Activated T-helper 9 cell treated with anti-CD3 and anti-CD28 coated beads, Interleukin-2, amount 50 U/mL, for 16 hours (primary cell): ENCODE data around the gene HIPK4.
"Not testable (repeated sequence)": the region's sequence is repeated elsewhere in the genome, so short reads cannot be mapped to it uniquely, and the experiment has no call there.

Source experiments
- DNase-seq: peaks from one replicate; pipeline ENCODE4 v3.0.0-alpha.2; 2020; ENCODE audit warnings: low read depth

Gene HIPK4

DNA sequence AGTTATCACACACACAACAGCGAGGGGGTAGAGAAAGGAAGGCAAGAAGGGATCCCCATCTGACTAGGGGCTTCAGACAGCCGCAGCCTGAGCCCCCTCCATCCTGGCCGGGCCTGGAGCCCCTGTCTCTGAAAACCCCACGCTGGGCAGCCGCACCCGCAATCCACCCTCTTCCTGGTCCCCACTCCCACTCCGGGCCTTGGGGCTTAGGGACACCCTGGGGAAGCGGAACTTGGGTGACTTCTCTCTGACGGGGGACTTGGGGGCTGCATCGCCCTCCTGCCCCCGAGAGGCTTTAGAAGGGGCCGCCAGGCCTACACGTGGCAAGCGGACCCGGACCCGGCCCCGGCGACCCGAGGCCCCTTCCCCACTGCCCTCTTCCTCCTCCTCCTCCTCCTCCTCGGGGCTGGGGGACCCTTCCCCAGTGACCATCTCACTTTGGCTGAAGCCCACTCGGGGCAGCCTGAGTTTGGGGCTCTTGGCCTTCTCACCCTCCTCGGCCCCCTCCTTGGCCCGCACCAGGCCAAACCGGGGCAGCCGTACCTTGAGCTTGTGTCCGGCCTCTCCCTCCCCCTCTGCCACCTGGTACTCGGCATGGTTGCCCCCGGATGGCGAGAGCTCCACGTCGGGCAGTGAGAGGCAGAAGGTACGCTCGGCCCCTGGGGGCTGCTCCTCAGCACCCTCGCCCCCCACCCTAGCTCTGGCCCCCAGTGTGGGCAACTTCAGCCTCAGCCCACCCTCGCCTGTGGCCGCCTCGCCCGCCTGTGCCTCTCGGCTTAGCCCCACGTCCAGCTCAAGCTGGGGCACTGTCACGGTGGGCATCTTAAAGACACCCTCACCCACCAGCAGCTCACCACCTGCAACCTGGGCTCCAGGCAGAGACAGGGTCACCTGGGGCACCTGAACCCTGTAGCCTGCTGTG, 4.2 kb upstream of the HIPK4 start:
- DNase-seq = no peak

DNA sequence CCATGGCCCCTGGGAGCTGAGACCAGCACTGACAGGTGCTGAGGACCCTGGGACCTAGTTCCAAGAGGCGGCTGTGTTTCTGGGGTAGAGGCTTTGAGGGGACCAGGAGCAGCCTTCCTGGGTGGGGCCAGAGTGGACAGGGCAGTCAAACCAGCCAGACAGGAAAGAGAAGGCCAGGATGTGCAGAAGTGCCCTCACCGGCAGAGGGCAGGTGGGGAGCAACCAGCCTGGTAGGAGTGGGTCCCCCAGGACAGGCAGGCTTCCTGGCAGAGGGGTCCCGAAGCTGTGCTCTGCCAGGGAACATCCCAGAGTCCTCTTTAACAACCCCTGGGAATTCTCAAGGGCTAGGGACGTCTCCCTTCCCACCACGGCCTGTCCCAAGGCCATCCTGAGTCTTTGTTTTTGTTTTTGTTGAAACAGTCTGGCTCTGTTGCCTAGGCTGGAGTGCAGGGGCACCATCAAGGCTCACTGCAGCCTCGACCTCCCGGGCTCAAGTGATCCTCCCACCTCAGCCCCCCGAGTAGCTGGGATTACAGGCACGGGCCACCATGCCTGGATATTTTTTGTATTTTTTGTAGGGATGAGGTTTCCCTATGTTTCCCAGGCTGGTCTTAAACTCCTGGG, 3.0 kb upstream of the HIPK4 start:
- DNase-seq = no peak

DNA sequence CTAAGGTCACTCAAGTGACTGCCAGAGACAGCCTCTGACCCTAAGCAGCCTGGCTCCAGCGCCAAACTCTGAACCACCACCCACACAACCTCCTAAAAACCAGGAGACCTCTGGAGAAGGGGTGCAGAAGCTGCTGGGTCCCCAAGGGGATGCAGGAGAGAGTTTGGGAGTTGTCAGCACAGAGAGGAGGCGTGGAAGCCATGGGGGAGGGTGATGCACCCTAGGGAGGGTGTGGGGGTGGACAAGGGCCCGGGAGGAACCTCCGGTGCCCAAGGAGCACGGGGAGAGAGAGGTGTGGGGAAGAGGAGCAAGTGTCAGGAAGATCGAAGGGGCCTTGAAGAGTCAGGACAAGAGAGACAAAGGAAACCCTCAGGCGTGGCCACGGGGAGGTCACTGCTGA, 2.1 kb upstream of the HIPK4 start:
- no peak for DNase-seq

DNA sequence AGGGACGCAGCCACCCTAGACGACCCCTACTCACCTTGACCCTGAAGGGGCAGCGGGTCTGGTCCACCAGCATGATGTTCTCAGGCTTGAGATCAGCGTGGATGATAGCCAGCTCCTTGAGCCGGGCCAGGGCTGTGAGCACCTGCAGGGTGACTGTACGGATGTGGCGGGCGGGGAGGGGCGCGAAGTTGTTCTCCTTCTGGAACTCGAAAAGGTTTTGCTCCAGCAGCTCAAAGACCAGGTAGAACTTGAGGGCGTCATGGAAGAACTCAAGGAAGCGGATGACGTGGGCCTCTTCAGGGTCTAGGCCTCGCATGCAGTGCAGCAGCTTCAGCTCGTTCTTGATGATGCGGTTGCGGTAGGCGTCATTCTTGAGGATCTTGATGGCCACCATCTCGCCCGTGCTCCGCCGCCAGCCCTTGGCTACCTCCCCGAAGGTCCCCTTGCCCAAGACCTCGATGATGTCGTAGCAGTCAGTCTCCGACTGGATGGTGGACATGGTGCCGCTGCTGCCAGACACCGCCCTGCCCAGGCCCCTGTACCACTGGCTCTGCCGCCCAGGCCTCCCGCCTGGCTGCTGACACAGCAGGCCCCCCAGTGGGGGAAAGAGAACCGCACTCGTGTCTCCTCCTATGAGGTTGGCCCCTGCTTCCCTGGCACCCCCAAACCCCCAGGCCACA, 437 bp downstream of the HIPK4 start:
- no peak for DNase-seq

DNA sequence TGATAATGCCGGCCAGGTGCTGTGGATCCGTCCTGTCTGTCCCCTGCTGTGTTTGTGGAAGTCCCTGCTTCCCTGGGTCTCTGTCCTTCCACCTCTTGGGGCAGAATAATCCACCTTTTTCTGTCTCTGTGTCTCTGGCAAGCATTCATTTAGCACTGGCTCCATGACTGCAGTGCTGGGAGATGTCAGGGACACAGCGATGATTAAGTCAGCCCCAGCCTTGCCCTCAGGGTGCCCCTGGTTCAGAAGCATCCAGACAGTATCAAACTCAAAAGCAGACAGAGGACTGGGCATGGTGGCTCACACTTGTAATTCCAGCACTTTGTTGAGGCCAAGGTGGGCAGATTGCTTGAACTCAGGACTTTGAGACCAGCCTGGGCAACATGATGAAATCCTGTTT, 1.5 kb downstream of the HIPK4 start:
- no peak for DNase-seq

DNA sequence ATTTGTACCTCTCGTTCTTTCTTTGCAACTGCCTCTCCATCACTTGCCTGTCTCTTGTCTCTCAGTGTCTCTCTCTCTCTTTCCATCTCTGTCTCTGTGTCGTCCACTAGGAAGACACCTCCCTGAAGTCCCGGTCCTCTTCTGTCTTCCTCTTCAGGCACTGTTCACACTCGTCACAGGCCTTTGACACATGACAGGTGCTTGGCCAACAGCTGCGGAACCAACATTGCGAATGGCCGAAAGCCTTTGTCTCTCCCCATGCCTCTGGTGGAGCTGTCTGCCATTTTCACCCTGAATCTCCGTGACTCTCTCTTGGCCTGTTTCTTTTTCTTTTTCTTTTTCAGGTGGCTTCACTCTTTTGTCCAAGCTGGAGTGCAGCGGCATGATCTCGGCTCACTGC, 2.8 kb downstream of the HIPK4 start:
- no peak for DNase-seq

DNA sequence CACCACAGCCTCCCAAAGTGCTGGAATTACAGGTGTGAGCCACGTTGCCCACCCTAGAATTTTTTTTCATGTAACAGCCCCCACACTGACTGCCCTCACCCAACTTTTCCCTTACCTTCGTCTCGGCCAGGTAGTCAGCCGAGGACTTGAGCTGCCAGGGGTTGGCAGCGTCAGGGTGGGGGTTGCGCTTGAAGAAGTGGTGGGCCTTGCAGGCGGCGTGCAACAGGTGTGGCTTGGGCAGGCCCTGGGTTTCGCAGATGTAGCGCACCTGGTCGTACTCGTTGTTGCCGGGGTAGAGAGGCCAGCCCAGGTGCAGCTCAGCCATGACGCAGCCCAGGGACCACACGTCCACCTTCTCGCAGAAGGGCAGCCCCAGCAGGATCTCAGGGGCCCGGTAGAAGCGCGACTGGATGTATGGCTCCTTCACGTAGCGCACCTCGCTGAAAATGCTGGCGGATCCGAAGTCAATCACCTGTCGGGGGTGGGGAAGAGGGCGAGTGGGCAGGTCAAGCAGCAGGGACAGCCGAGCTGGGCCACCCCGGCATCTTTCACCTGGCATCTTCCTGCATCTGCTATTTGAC, 6.2 kb downstream of the HIPK4 start:
- DNase-seq = no peak

DNA sequence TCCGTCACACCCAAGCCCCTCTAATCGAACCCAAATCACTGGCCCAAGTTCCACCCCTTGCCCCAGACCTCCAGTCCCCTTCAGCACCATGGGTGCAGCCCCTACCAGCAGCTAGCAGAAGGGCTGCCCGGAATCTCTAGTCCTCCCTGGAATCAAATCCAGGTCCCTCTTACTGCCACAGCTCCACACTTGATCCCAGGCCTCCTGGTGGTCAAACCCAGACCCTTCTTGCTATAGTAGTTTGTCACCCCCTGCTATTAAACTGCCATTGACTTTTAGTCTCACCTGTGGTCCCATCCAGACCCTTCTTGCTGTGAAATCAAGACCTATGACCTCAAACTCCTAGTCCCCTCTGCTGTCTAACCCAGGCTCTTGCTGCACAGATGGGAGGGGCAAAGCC, 8.7 kb downstream of the HIPK4 start:
- DNase-seq = no peak

DNA sequence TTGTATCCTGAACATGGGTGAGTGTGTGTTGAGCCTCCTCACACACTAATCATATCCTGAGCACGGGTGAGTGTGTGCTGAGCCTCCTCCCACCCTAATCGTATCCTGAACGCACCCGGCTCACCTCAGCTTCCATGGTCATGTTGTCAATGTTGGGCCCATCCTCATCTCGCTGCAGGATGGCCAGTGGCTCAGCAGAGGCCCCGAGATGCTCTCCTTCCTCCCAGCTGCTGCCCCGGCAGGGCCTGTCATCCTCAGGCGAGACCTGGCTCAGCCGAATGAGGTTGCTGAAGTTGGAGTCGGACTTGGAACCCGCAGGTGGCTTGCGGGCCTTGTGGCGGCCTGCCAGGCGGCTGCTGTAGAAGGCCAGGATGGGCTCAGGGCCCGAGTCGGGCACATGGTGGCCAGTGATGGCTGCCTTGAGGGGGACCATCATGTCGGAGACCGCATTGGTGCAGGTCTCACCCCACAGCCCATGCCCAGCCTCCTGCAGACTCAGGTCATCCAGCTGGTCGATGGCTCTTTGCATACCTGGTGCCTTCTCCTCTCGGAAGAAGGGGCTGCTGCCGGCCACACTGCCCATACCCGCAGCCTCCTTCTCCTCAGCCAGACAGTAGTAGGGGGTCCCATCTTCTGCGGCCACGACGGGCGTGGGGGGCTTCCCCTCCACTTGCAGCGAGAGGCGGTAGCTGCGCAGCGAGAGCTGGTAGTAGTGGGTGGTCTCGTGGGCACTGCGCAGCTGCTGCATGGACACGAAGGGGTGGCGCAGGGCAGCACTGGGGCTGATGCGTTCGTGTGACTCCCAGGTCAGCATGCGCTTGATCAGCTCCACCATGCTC, 9.6 kb downstream of the HIPK4 start:
- DNase-seq = no peak

DNA sequence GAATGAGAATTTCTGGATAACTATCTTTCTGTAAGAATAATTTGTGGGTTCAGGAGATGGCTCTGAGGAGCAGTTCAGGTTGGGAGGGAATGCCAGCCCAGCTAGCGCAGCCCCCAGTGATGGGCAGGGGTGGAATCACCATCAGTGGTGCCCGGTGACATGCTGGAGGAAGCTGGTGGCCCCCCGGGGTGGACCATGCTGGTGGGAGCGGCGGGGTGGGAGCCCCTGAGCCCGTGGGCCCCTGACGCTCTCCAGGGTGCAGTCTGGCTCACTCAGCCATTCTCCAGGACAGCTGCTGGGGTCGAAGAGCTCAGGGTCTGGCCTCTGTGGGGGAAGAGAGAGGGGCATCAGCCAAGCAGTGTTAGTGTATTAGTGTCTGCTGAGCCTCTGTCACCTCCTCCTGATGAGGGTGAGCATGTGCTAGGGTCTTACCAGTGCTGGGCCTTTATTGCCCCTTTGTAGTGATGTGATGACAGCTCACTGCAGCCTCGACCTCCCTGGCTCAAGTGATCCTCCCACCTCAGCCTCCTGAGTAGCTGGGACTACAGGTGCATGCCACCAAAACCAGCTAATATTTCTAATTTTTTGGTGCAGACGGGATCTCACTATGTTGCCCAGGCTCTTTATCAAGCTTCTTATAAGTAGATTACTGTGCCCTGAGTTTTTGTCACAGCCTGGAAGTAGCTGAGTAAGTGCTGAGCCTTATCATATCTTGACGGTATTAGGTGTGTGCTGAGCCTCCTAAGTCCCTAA, 10.4 kb downstream of the HIPK4 start:
- no peak for DNase-seq

DNA sequence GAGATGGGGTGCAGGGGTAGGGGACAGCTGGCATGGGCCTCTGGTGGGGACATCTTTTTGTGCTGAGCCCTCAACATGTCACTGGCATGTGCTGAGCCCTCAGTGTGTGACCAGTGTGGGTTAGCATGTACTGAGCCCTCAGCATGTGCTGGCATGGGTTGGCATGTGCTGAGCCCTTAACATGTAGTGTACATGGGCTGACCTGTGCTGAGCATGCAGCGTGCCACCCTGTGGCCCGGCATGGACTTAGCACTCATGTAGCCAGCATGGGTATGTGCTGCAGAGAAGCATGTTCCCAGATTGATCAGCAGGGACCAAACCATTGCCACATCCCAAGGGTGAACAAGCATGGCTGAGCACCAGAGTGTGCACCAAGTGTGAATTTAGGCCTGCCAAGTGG, 11.5 kb downstream of the HIPK4 start:
- DNase-seq = no peak

DNA sequence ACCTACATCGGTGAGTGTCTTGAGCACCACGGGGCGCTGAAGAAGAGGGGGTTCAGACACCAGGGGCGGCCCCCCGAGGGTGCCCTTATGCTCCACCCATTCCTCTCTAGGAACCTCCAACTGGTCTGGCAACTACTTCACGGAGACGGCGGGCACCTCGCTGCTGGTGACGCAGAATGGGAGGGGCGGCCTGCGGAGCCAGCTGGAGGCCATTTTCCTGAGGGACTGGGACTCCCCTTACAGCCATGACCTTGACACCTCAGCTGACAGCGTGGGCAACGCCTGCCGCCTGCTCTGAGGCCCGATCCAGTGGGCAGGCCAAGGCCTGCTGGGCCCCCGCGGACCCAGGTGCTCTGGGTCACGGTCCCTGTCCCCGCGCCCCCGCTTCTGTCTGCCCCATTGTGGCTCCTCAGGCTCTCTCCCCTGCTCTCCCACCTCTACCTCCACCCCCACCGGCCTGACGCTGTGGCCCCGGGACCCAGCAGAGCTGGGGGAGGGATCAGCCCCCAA, 12.1 kb downstream of the HIPK4 start:
- DNase-seq = no peak

DNA sequence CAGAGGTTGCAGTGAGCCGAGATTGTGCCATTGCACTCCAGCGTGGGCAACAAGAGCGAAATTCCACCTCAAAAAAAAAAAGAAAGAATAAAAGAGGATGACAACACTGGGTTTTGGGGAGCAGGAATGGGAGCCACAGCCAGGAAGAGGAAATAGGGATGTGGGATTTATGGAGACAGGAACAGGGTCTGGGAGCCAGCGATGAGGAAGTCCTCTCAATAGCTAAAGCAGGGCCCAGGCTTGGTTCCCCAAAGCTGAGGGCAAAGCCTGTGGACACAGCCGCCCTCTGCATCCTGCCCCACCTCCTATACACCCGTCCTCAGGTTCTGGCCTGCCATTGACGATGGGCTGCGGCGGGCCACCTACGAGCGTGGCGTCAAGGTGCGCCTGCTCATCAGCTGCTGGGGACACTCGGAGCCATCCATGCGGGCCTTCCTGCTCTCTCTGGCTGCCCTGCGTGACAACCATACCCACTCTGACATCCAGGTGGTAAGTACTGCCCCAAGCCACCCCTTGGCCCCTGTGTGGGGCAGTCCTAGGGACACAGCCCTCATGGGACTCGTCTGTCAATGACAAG, 13.6 kb downstream of the HIPK4 start:
- no peak for DNase-seq

DNA sequence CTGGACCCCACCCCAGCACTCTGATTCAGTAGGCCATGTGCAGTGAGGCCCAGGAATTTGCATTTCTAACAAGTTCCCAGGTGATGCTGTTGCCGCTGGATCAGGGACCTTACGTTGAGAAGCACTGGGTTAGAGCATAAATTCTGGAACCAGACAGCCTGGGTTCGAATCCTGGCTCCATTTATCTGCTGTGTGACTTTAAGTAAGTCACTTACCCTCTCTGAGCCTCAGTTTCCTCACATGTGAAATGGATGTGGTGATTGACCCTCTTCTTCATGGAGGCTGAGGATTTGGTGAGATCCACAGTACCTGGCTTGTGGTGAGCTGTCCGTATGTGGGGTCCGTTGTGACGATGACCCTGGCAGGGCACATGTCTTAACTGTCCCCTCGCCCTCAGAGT, 15.9 kb downstream of the HIPK4 start:
- no peak for DNase-seq

DNA sequence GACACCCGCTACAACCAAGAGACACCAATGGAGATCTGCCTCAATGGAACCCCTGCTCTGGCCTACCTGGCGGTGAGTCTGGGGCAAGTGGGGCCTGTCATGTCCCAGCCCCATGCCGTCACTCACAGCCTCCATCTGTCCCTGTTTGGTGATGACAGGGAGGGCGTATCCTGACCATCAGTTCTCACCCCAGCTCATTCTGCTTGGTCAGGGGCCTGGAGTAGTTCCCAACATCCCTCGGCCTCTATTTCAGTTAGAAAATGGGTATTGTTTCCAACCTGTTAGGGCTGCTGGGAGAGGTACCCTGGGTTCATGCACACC, 18.2 kb downstream of the HIPK4 start:
- no peak for DNase-seq

DNA sequence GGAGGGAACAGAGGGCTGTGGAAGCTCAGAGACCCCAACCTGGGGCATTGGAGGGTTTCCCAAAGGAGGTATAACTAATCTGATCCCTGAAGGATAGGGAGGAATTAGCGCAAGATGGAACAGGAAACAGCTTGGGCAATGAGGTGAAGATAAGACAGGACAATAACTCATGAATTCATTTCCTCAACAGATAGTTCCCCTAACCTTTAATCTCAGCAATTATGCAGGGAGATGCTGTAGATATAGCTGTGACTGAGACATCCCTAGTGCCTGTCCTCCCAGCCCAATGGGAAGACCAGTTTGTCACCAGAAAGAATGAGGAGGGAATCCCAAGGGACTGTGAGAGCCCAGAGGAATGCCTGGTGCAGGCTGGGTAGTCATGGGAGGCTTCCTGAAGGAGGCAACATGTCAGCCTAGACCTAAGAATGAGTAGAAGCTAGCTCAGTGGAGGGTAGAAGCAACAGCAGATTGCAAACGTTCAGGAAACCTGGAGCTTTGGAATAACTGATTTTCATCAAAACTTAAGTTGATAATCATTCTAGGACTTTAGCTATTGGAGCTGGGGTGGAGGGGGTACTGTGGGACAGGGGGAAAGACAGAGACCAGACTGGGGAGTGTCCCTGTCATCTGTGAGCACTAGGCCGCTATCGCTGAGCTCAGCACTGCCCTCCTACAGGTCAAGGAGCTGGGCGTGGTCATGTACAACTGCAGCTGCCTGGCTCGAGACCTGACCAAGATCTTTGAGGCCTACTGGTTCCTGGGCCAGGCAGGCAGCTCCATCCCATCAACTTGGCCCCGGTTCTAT, 18.8 kb downstream of the HIPK4 start:
- DNase-seq = no peak

DNA sequence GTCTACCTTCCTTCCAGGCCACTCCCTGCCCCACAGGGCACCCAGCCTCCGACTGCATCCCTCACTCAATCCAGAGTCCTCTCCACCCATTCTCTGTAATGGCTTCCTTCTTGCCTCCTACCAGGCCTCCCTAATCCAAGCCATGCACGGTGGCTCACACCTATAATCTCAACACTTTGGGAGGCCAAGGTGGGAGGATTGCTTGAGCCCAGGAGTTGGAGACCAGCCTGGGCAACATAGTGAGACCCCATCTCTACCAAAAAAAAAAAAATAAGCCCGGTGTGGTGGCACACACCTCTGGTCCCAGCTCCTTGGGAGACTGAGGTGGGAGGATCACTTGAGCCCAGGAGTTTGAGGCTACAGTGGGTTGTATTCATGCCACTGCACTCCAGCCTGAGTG, 19.7 kb downstream of the HIPK4 start:
- not testable (repeated sequence) for DNase-seq

DNA sequence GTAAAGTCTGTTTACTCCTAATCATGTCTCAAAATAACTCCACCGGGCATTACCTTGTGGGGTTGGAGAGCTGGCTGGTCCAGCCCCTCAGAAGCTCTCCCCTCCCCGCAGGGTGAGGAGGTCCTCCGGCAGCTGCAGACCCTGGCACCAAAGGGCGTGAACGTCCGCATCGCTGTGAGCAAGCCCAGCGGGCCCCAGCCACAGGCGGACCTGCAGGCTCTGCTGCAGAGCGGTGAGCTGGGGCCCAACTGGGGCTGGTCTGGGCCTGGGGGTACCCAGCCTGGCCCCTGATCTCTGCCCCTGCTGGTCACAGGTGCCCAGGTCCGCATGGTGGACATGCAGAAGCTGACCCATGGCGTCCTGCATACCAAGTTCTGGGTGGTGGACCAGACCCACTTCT, 20.2 kb downstream of the HIPK4 start:
- DNase-seq = no peak

DNA sequence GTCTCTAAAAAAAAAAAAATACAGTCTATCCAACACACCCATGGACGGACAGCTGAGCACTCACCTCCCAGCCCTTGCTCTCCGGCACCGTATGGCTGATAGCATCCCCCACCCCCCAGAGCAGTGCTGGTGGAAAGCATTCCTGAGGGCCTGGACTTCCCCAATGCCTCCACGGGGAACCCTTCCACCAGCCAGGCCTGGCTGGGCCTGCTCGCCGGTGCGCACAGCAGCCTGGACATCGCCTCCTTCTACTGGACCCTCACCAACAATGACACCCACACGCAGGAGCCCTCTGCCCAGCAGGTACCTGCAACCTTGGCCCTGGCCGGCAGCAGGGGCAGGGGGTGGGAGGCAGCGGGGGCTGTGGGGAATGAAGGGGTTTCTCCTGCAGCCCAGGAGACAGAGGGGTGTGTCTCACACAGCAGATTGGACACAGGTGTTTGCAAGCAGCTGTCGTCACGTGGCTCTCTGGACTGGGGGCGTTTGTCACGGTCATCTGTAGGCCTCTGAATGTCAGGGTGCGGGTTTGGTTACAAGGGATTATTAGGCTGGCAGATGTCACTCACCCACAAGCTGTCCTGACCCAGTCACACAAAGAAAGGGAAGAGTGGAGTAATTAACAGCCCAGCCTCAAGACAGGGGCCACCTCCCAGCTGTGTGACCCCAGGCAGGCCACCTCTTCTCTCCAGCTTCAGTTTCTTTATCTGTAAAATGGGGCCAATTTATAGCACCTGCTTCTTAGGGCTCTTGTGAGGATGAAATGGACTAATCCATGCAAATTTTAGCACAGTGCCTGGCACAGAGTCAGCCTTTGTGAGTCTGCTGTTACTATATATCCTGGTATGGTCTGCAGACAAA, 22.2 kb downstream of the HIPK4 start:
- no peak for DNase-seq
